ENCODE measurements around the gene KCTD21.
A peak's percentile ranks its signal among the peaks of the same experiment; 100 is the strongest.

Gene KCTD21

GRCh38 chr11:78192223-78192719 lies 3.8 kb upstream of the KCTD21 start:
- Histone ChIP-seq H3K27ac (ENCODE audit: insufficient read depth, low read depth, low read length, poor library complexity, severe bottlenecking) (no peak overlapping the region), H3K27me3 (ENCODE audit: control insufficient read depth, insufficient read depth, low read length, poor library complexity, severe bottlenecking) (peaks cover 2% of the 10 kb centered on the region), H3K4me1 (ENCODE audit: control insufficient read depth, insufficient read depth, low read length) (peaks cover 5% of the 10 kb centered on the region), H3K4me3 (ENCODE audit: insufficient read depth, low read depth, low read length) (no peak overlapping the region), H3K9me3 (ENCODE audit: control insufficient read depth, low read length) (no peaks in the 10 kb centered on the region), H3K36me3 (ENCODE audit: control insufficient read depth, insufficient read depth, low read length) (no peaks in the 10 kb centered on the region)
- WGBS, 2 experiments = 88 to 89% methylated on average over 6 of the region's 6 CpGs

GRCh38 chr11:78190871-78191538 lies 2.6 kb upstream of the KCTD21 start:
- Histone ChIP-seq H3K4me3 (ENCODE audit: insufficient read depth, low read depth, low read length) (no peak overlapping the region), H3K36me3 (ENCODE audit: control insufficient read depth, insufficient read depth, low read length) (no peaks in the 10 kb centered on the region), H3K27ac (ENCODE audit: insufficient read depth, low read depth, low read length, poor library complexity, severe bottlenecking) (no peak overlapping the region), H3K9me3 (ENCODE audit: control insufficient read depth, low read length) (no peaks in the 10 kb centered on the region), H3K27me3 (ENCODE audit: control insufficient read depth, insufficient read depth, low read length, poor library complexity, severe bottlenecking) (peaks cover 5% of the 10 kb centered on the region), H3K4me1 (ENCODE audit: control insufficient read depth, insufficient read depth, low read length) (peaks cover 8% of the 10 kb centered on the region)
- 93 to 94% methylated on average over 14 of the region's 14 CpGs for WGBS, 2 experiments

- Histone ChIP-seq H3K4me1 (ENCODE audit: control insufficient read depth, insufficient read depth, low read length) (peaks cover 8% of the 10 kb centered on the region), H3K36me3 (ENCODE audit: control insufficient read depth, insufficient read depth, low read length) (no peaks in the 10 kb centered on the region), H3K27ac (ENCODE audit: insufficient read depth, low read depth, low read length, poor library complexity, severe bottlenecking) (no peak overlapping the region), H3K4me3 (ENCODE audit: insufficient read depth, low read depth, low read length) (no peak overlapping the region), H3K27me3 (ENCODE audit: control insufficient read depth, insufficient read depth, low read length, poor library complexity, severe bottlenecking) (peaks cover 5% of the 10 kb centered on the region), H3K9me3 (ENCODE audit: control insufficient read depth, low read length) (no peaks in the 10 kb centered on the region)
- WGBS, 2 experiments = 94 to 96% methylated on average over 3 of the region's 3 CpGs
Measured at GRCh38 chr11:78190374-78190773, 1.9 kb upstream of the KCTD21 start.

- Histone ChIP-seq H3K27me3 (ENCODE audit: control insufficient read depth, insufficient read depth, low read length, poor library complexity, severe bottlenecking) (peaks cover 5% of the 10 kb centered on the region), H3K27ac (ENCODE audit: insufficient read depth, low read depth, low read length, poor library complexity, severe bottlenecking) (no peak overlapping the region), H3K4me1 (ENCODE audit: control insufficient read depth, insufficient read depth, low read length) (peaks cover 8% of the 10 kb centered on the region), H3K36me3 (ENCODE audit: control insufficient read depth, insufficient read depth, low read length) (no peaks in the 10 kb centered on the region), H3K9me3 (ENCODE audit: control insufficient read depth, low read length) (no peaks in the 10 kb centered on the region), H3K4me3 (ENCODE audit: insufficient read depth, low read depth, low read length) (no peak overlapping the region)
- 78 to 80% methylated on average over 3 of the region's 3 CpGs for WGBS, 2 experiments
Measured at GRCh38 chr11:78189851-78190250, 1.4 kb upstream of the KCTD21 start.

- Histone ChIP-seq H3K4me3 (ENCODE audit: insufficient read depth, low read depth, low read length) (peak overlapping the region; percentile 93), H3K36me3 (ENCODE audit: control insufficient read depth, insufficient read depth, low read length) (no peaks in the 10 kb centered on the region), H3K9me3 (ENCODE audit: control insufficient read depth, low read length) (no peaks in the 10 kb centered on the region), H3K27ac (ENCODE audit: insufficient read depth, low read depth, low read length, poor library complexity, severe bottlenecking) (no peak overlapping the region), H3K4me1 (ENCODE audit: control insufficient read depth, insufficient read depth, low read length) (peaks cover 8% of the 10 kb centered on the region), H3K27me3 (ENCODE audit: control insufficient read depth, insufficient read depth, low read length, poor library complexity, severe bottlenecking) (peaks cover 5% of the 10 kb centered on the region)
- WGBS, 2 experiments = 33 to 34% methylated on average over 16 to 18 of the region's 18 CpGs
Measured at GRCh38 chr11:78189174-78189724, 823 bp upstream of the KCTD21 start.

GRCh38 chr11:78187366-78188285 lies 800 bp downstream of the KCTD21 start:
- H3K4me1 ChIP-seq (ENCODE audit: control insufficient read depth, insufficient read depth, low read length) = peaks cover 8% of the 10 kb centered on the region
- 31% methylated on average over 31 of the region's 31 CpGs for WGBS, 2 experiments
- H3K36me3 ChIP-seq (ENCODE audit: control insufficient read depth, insufficient read depth, low read length) = no peaks in the 10 kb centered on the region
- peak overlapping the region; percentile 93 for H3K4me3 ChIP-seq (ENCODE audit: insufficient read depth, low read depth, low read length)
- H3K27ac ChIP-seq (ENCODE audit: insufficient read depth, low read depth, low read length, poor library complexity, severe bottlenecking) = no peak overlapping the region
- no peaks in the 10 kb centered on the region for H3K9me3 ChIP-seq (ENCODE audit: control insufficient read depth, low read length)
- H3K27me3 ChIP-seq (ENCODE audit: control insufficient read depth, insufficient read depth, low read length, poor library complexity, severe bottlenecking) = peaks cover 5% of the 10 kb centered on the region

GRCh38 chr11:78181185-78181584 lies 7.2 kb downstream of the KCTD21 start:
- H3K4me1 ChIP-seq (ENCODE audit: control insufficient read depth, insufficient read depth, low read length) = no peaks in the 10 kb centered on the region
- WGBS, 2 experiments = 90 to 92% methylated on average over 2 of the region's 2 CpGs
- no peaks in the 10 kb centered on the region for H3K36me3 ChIP-seq (ENCODE audit: control insufficient read depth, insufficient read depth, low read length)
- no peaks in the 10 kb centered on the region for H3K9me3 ChIP-seq (ENCODE audit: control insufficient read depth, low read length)
- no peaks in the 10 kb centered on the region for H3K27me3 ChIP-seq (ENCODE audit: control insufficient read depth, insufficient read depth, low read length, poor library complexity, severe bottlenecking)
- no peak overlapping the region for H3K27ac ChIP-seq (ENCODE audit: insufficient read depth, low read depth, low read length, poor library complexity, severe bottlenecking)
- no peak overlapping the region for H3K4me3 ChIP-seq (ENCODE audit: insufficient read depth, low read depth, low read length)

- no peak overlapping the region for H3K4me3 ChIP-seq (ENCODE audit: insufficient read depth, low read depth, low read length)
- no peaks in the 10 kb centered on the region for H3K36me3 ChIP-seq (ENCODE audit: control insufficient read depth, insufficient read depth, low read length)
- 94 to 96% methylated on average over 4 of the region's 4 CpGs for WGBS, 2 experiments
- no peaks in the 10 kb centered on the region for H3K27me3 ChIP-seq (ENCODE audit: control insufficient read depth, insufficient read depth, low read length, poor library complexity, severe bottlenecking)
- no peaks in the 10 kb centered on the region for H3K4me1 ChIP-seq (ENCODE audit: control insufficient read depth, insufficient read depth, low read length)
- no peak overlapping the region for H3K27ac ChIP-seq (ENCODE audit: insufficient read depth, low read depth, low read length, poor library complexity, severe bottlenecking)
- H3K9me3 ChIP-seq (ENCODE audit: control insufficient read depth, low read length) = no peaks in the 10 kb centered on the region
Measured at GRCh38 chr11:78180751-78181150, 7.7 kb downstream of the KCTD21 start.

- no peaks in the 10 kb centered on the region for H3K27me3 ChIP-seq (ENCODE audit: control insufficient read depth, insufficient read depth, low read length, poor library complexity, severe bottlenecking)
Measured at GRCh38 chr11:78179459-78180071, 8.9 kb downstream of the KCTD21 start.

GRCh38 chr11:78177216-78177615 lies 11.2 kb downstream of the KCTD21 start:
- WGBS, 2 experiments = 94 to 96% methylated on average over 7 of the region's 7 CpGs
- H3K27ac ChIP-seq (ENCODE audit: insufficient read depth, low read depth, low read length, poor library complexity, severe bottlenecking) = no peak overlapping the region
- no peaks in the 10 kb centered on the region for H3K9me3 ChIP-seq (ENCODE audit: control insufficient read depth, low read length)
- no peaks in the 10 kb centered on the region for H3K27me3 ChIP-seq (ENCODE audit: control insufficient read depth, insufficient read depth, low read length, poor library complexity, severe bottlenecking)
- H3K4me3 ChIP-seq (ENCODE audit: insufficient read depth, low read depth, low read length) = no peak overlapping the region
- no peaks in the 10 kb centered on the region for H3K4me1 ChIP-seq (ENCODE audit: control insufficient read depth, insufficient read depth, low read length)
- H3K36me3 ChIP-seq (ENCODE audit: control insufficient read depth, insufficient read depth, low read length) = no peaks in the 10 kb centered on the region

More at GRCh38 chr11:78179459-78180071, 8.9 kb downstream of the KCTD21 start:
- H3K4me1 ChIP-seq (ENCODE audit: control insufficient read depth, insufficient read depth, low read length) = no peaks in the 10 kb centered on the region
- no peak overlapping the region for H3K27ac ChIP-seq (ENCODE audit: insufficient read depth, low read depth, low read length, poor library complexity, severe bottlenecking)
- no peak overlapping the region for H3K4me3 ChIP-seq (ENCODE audit: insufficient read depth, low read depth, low read length)
- no peaks in the 10 kb centered on the region for H3K9me3 ChIP-seq (ENCODE audit: control insufficient read depth, low read length)
- WGBS, 2 experiments = 89 to 92% methylated on average over 7 of the region's 7 CpGs
- H3K36me3 ChIP-seq (ENCODE audit: control insufficient read depth, insufficient read depth, low read length) = no peaks in the 10 kb centered on the region

All from ectodermal cell (in vitro differentiated cells).